ENCODE data around the gene ALDH1A2.

The ALDH1A2 gene

DNA sequence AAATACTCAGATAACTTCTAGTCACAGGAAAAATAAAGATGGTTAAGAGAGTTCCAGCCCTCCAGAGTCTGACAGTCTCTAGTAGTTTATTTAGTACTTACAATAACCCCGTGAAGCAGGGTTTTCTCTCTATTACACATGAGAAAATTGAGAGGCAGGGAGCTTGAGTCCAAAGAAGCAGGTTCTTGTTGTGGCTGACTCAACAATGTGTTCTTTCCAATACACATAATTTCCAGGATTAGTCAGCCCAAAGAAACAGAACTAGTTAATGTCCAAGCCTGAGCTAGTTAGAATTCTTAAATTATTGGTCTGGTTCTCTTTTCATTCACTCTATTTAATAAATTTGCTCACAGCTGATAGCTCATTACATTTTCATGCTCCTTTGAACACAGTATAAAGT lies 49.9 kb downstream of the ALDH1A2 start:
- no peaks in the 10 kb centered on the region for H3K9me3 ChIP-seq (ENCODE audit: insufficient read depth, low read length)
- no peaks in the 10 kb centered on the region for H3K27me3 ChIP-seq (ENCODE audit: low read length)
- H3K4me3 ChIP-seq (ENCODE audit: insufficient read depth, low read length, poor library complexity, severe bottlenecking): no peak overlapping the region
- no peak overlapping the region for H3K27ac ChIP-seq (ENCODE audit: low read depth, low read length)
- H4K20me1 ChIP-seq (ENCODE audit: low read depth, low read length): no peaks in the 10 kb centered on the region
- H3K79me2 ChIP-seq (ENCODE audit: insufficient read depth, low read length): no peaks in the 10 kb centered on the region
- no peak overlapping the region for H2AFZ ChIP-seq (ENCODE audit: low read depth, low read length, severe bottlenecking)
- H3K36me3 ChIP-seq (ENCODE audit: low read length): no peaks in the 10 kb centered on the region
- H3F3A ChIP-seq (ENCODE audit: insufficient read depth): no peaks in the 10 kb centered on the region
- H3K4me2 ChIP-seq (ENCODE audit: low read depth, low read length, poor library complexity, severe bottlenecking): no peak overlapping the region
- TF ChIP-seq, protein P1, sequence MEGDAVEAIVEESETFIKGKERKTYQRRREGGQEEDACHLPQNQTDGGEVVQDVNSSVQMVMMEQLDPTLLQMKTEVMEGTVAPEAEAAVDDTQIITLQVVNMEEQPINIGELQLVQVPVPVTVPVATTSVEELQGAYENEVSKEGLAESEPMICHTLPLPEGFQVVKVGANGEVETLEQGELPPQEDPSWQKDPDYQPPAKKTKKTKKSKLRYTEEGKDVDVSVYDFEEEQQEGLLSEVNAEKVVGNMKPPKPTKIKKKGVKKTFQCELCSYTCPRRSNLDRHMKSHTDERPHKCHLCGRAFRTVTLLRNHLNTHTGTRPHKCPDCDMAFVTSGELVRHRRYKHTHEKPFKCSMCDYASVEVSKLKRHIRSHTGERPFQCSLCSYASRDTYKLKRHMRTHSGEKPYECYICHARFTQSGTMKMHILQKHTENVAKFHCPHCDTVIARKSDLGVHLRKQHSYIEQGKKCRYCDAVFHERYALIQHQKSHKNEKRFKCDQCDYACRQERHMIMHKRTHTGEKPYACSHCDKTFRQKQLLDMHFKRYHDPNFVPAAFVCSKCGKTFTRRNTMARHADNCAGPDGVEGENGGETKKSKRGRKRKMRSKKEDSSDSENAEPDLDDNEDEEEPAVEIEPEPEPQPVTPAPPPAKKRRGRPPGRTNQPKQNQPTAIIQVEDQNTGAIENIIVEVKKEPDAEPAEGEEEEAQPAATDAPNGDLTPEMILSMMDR (IDR thresholded peaks at IDR 0.05; ENCODE audit: insufficient read depth, low read length, poor library complexity, severe bottlenecking): no peak
- TF ChIP-seq EZH2phosphoT487 (conservative IDR thresholded peaks at IDR 0.05; ENCODE audit: low read length): no peak
- H3K9ac ChIP-seq (ENCODE audit: low read length): no peak overlapping the region
- no peaks in the 10 kb centered on the region for H3K9me2 ChIP-seq (replicated peaks; ENCODE audit: insufficient read depth, low read length)

DNA sequence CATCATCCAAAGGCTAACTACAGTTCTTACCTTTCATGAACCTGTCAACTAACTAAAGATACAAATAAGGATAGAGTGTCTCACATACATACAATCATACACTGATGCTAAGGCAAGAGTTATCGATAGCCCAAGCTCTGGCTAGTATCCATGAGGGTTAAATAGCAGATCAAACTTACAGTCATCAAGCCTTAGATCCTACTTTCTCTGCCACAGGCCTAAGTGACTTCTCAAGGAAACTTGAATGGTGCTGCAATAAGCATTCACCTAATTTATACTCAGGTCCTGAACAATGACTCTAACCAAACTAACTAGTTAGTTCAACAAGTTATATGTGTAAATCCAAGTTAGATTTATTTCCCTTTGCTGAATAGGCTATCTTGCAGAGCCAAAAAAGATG lies 51.0 kb downstream of the ALDH1A2 start:
- no peaks in the 10 kb centered on the region for H3K9me2 ChIP-seq (replicated peaks; ENCODE audit: insufficient read depth, low read length)
- H3K36me3 ChIP-seq (ENCODE audit: low read length): no peaks in the 10 kb centered on the region
- no peak overlapping the region for H3K9ac ChIP-seq (ENCODE audit: low read length)
- H3K4me3 ChIP-seq (ENCODE audit: insufficient read depth, low read length, poor library complexity, severe bottlenecking): no peak overlapping the region
- no peaks in the 10 kb centered on the region for H3K9me3 ChIP-seq (ENCODE audit: insufficient read depth, low read length)
- H3K4me2 ChIP-seq (ENCODE audit: low read depth, low read length, poor library complexity, severe bottlenecking): no peak overlapping the region
- H3K27me3 ChIP-seq (ENCODE audit: low read length): no peaks in the 10 kb centered on the region
- H4K20me1 ChIP-seq (ENCODE audit: low read depth, low read length): no peaks in the 10 kb centered on the region
- no peak overlapping the region for H2AFZ ChIP-seq (ENCODE audit: low read depth, low read length, severe bottlenecking)
- no peak for TF ChIP-seq EZH2phosphoT487 (conservative IDR thresholded peaks at IDR 0.05; ENCODE audit: low read length)
- TF ChIP-seq, protein P1 (IDR thresholded peaks at IDR 0.05; ENCODE audit: insufficient read depth, low read length, poor library complexity, severe bottlenecking): no peak
- no peaks in the 10 kb centered on the region for H3K79me2 ChIP-seq (ENCODE audit: insufficient read depth, low read length)
- H3K27ac ChIP-seq (ENCODE audit: low read depth, low read length): no peak overlapping the region
- no peaks in the 10 kb centered on the region for H3F3A ChIP-seq (ENCODE audit: insufficient read depth)

DNA sequence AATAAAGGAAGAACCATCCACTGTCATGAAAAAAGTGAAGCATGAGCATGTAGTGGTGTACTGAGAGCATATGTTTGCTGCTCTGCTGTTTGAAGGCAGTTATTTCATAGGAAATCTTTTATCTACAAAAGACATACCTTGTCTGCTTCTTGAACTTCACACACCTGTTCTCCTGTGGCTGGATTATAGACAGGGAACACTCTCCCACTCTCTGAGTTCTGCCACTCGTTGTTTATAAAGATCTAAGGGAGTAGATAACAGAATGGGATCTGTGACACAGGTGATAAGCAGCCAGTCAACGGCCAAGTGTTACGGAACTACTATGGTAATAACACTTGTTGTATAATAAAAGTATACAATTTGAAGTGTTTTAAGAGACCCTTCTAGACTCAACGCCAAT lies 51.5 kb downstream of the ALDH1A2 start:
- Histone ChIP-seq H3K4me3 (ENCODE audit: insufficient read depth, low read length, poor library complexity, severe bottlenecking) (no peak overlapping the region), H3K9ac (ENCODE audit: low read length) (no peak overlapping the region), H3K27ac (ENCODE audit: low read depth, low read length) (no peak overlapping the region), H4K20me1 (ENCODE audit: low read depth, low read length) (no peaks in the 10 kb centered on the region), H3K79me2 (ENCODE audit: insufficient read depth, low read length) (no peaks in the 10 kb centered on the region), H3K9me2 (replicated peaks; ENCODE audit: insufficient read depth, low read length) (no peaks in the 10 kb centered on the region), H2AFZ (ENCODE audit: low read depth, low read length, severe bottlenecking) (no peak overlapping the region), H3K27me3 (ENCODE audit: low read length) (no peaks in the 10 kb centered on the region), H3F3A (ENCODE audit: insufficient read depth) (no peaks in the 10 kb centered on the region), H3K9me3 (ENCODE audit: insufficient read depth, low read length) (no peaks in the 10 kb centered on the region), H3K36me3 (ENCODE audit: low read length) (no peaks in the 10 kb centered on the region), H3K4me2 (ENCODE audit: low read depth, low read length, poor library complexity, severe bottlenecking) (no peak overlapping the region)
- TF ChIP-seq, protein P1 (IDR thresholded peaks at IDR 0.05; ENCODE audit: insufficient read depth, low read length, poor library complexity, severe bottlenecking): no peak
- TF ChIP-seq EZH2phosphoT487 (conservative IDR thresholded peaks at IDR 0.05; ENCODE audit: low read length): no peak

All from SU-DHL-6 (cell line).